Measurements from ENCODE around the gene SDHD. TPM values are rescaled to one million over a fixed set of nuclear protein-coding genes. Genes with fewer than 3 reads are reported as not detected.
A peak's percentile ranks its signal among the peaks of the same experiment; 100 is the strongest.
"Not testable (repeated sequence)": the region's sequence is repeated elsewhere in the genome, so short reads cannot be mapped to it uniquely, and the experiment has no call there.

Gene SDHD
- total RNA-seq, 1 experiment from 2014 or later: 79.6 TPM

DNA sequence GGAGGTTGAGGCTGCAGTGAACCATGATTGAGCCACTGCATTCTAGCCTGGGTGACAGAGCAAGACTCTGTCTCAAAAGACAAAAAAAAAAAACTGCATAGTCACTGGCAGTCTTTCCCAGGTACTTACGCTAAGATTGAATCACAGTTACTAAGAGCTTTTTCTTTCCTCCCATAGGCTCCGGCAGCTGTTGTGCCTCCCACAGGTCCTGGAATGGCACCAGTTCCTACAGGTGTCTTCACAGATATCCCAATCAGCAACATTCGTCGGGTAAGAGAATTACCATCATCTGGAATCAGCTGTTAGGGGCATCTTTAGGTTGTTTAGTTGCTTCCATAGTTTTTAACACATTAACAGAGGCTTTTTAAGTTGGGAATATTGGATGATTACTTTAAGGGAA, 41.7 kb upstream of the SDHD start:
- H4K5ac ChIP-seq (ENCODE audit: insufficient read length, low read depth, low read length): no peak overlapping the region
- no peak overlapping the region for H2AFZ ChIP-seq (ENCODE audit: low read length)
- Mint-ChIP-seq H3K36me3 (ENCODE audit: insufficient read depth in 1 of 3, low read depth in 3 of 3) (peaks cover 55 to 82% (median 82%) of the 10 kb centered on the region in 3 experiments), H3K27ac (0 out of 7 replicates have a peak overlapping the region, but pooled peaks of 1 of the 3 experiments have one; percentile 39), H3K9me3 (no peaks in the 10 kb centered on the region), H3K4me1 (no peaks in the 10 kb centered on the region), H3K27me3 (ENCODE audit: low read depth) (no peaks in the 10 kb centered on the region), H3K4me3 (no peak overlapping the region)
- DNase-seq: no peak
- H3K27me3 ChIP-seq (ENCODE audit: insufficient read depth, low read length): no peaks in the 10 kb centered on the region; the same call in 1 of the 2 replicates
- H3K23ac ChIP-seq (ENCODE audit: insufficient read length, low read depth, low read length): no peak overlapping the region
- no peak overlapping the region for H3K4me2 ChIP-seq (ENCODE audit: insufficient read depth, insufficient read length, low read length)
- H3K23me2 ChIP-seq (ENCODE audit: insufficient read length, low read depth, low read length, poor library complexity, severe bottlenecking): no peaks in the 10 kb centered on the region
- H2BK12ac ChIP-seq (ENCODE audit: insufficient read length, low read depth, low read length): no peak overlapping the region
- H2BK120ac ChIP-seq (ENCODE audit: low read depth, low read length, poor library complexity, severe bottlenecking): no peak overlapping the region
- H3T11ph ChIP-seq (ENCODE audit: low read length): no peak overlapping the region
- no peak overlapping the region for H3K18ac ChIP-seq (ENCODE audit: insufficient read length, low read depth, low read length)
- H3K9me3 ChIP-seq (ENCODE audit: control insufficient read depth, low read depth, low read length): no peaks in the 10 kb centered on the region
- no peak overlapping the region for H3K27ac ChIP-seq (ENCODE audit: insufficient read length, low read depth, low read length)
- H3K79me2 ChIP-seq (ENCODE audit: insufficient read depth, low read length): no peaks in the 10 kb centered on the region
- H3K4me1 ChIP-seq (ENCODE audit: insufficient read depth, low read length): no peaks in the 10 kb centered on the region
- H2BK5ac ChIP-seq (ENCODE audit: insufficient read length, low read length): no peak overlapping the region
- TF ChIP-seq, protein P1, sequence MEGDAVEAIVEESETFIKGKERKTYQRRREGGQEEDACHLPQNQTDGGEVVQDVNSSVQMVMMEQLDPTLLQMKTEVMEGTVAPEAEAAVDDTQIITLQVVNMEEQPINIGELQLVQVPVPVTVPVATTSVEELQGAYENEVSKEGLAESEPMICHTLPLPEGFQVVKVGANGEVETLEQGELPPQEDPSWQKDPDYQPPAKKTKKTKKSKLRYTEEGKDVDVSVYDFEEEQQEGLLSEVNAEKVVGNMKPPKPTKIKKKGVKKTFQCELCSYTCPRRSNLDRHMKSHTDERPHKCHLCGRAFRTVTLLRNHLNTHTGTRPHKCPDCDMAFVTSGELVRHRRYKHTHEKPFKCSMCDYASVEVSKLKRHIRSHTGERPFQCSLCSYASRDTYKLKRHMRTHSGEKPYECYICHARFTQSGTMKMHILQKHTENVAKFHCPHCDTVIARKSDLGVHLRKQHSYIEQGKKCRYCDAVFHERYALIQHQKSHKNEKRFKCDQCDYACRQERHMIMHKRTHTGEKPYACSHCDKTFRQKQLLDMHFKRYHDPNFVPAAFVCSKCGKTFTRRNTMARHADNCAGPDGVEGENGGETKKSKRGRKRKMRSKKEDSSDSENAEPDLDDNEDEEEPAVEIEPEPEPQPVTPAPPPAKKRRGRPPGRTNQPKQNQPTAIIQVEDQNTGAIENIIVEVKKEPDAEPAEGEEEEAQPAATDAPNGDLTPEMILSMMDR (conservative IDR thresholded peaks at IDR 0.05): no peak
- no peaks in the 10 kb centered on the region for H3K79me1 ChIP-seq (ENCODE audit: insufficient read depth, low read depth, low read length, poor library complexity, severe bottlenecking)
- no peak overlapping the region for H3K4ac ChIP-seq (ENCODE audit: low read depth, low read length)
- no peak overlapping the region for H2AK5ac ChIP-seq (ENCODE audit: insufficient read length, low read length)
- H2BK20ac ChIP-seq (ENCODE audit: low read depth, low read length, poor library complexity, severe bottlenecking): no peak overlapping the region
- no peaks in the 10 kb centered on the region for H4K20me1 ChIP-seq (ENCODE audit: control insufficient read depth, insufficient read depth, insufficient read length)
- no CpG with 5 or more reads among the region's 4 CpGs for WGBS (ENCODE audit: extremely low coverage, insufficient read length, low lambda C conversion rate)
- H4K91ac ChIP-seq (ENCODE audit: insufficient read length, low read depth, low read length): no peak overlapping the region
- no peak overlapping the region for H3K56ac ChIP-seq (ENCODE audit: insufficient read length, low read depth, low read length)
- no peak overlapping the region for H3K14ac ChIP-seq (ENCODE audit: insufficient read depth, low read length)
- no peak overlapping the region for H3K9ac ChIP-seq (ENCODE audit: extremely low read depth, insufficient read length, low read length)
- no peak overlapping the region for H2BK15ac ChIP-seq (ENCODE audit: low read depth, low read length)
- H4K8ac ChIP-seq (replicated peaks; ENCODE audit: insufficient read length, low read depth, low read length): no peak overlapping the region

DNA sequence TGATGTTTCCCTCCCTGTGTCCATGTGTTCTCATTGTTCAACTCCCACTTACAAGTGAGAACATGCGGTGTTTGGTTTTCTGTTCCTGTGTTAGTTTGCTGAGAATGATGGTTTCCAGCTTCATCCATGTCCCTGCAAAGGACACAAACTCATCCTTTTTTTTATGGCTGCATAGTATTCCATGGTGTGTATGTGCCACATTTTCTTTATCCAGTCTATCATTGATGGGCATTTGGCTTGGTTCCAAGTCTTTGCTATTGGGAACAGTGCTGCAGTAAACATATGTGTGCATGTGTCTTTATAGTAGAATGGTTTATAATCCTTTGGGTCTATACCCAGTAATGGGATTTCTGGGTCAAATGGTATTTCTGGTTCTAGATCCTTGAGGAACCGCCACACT, 40.0 kb upstream of the SDHD start:
- not testable (repeated sequence) for H3K18ac ChIP-seq (ENCODE audit: insufficient read length, low read depth, low read length); H3T11ph ChIP-seq (ENCODE audit: low read length); H3K9ac ChIP-seq (ENCODE audit: extremely low read depth, insufficient read length, low read length); H3K27ac Mint-ChIP-seq; H3K4ac ChIP-seq (ENCODE audit: low read depth, low read length); H3K79me2 ChIP-seq (ENCODE audit: insufficient read depth, low read length); H3K9me3 ChIP-seq (ENCODE audit: control insufficient read depth, low read depth, low read length); H2BK120ac ChIP-seq (ENCODE audit: low read depth, low read length, poor library complexity, severe bottlenecking); H2BK20ac ChIP-seq (ENCODE audit: low read depth, low read length, poor library complexity, severe bottlenecking); H4K91ac ChIP-seq (ENCODE audit: insufficient read length, low read depth, low read length); H3K9me3 Mint-ChIP-seq; H3K79me1 ChIP-seq (ENCODE audit: insufficient read depth, low read depth, low read length, poor library complexity, severe bottlenecking); H2BK15ac ChIP-seq (ENCODE audit: low read depth, low read length); H3K4me3 Mint-ChIP-seq; H2BK12ac ChIP-seq (ENCODE audit: insufficient read length, low read depth, low read length); H4K20me1 ChIP-seq (ENCODE audit: control insufficient read depth, insufficient read depth, insufficient read length); H2BK5ac ChIP-seq (ENCODE audit: insufficient read length, low read length); H2AK5ac ChIP-seq (ENCODE audit: insufficient read length, low read length); H3K23me2 ChIP-seq (ENCODE audit: insufficient read length, low read depth, low read length, poor library complexity, severe bottlenecking); H3K14ac ChIP-seq (ENCODE audit: insufficient read depth, low read length); H4K8ac ChIP-seq (replicated peaks; ENCODE audit: insufficient read length, low read depth, low read length); H3K4me1 Mint-ChIP-seq; H3K56ac ChIP-seq (ENCODE audit: insufficient read length, low read depth, low read length); H3K27ac ChIP-seq (ENCODE audit: insufficient read length, low read depth, low read length); H3K27me3 ChIP-seq (ENCODE audit: insufficient read depth, low read length); DNase-seq; H3K27me3 Mint-ChIP-seq (ENCODE audit: low read depth); H4K5ac ChIP-seq (ENCODE audit: insufficient read length, low read depth, low read length); H2AFZ ChIP-seq (ENCODE audit: low read length); H3K4me1 ChIP-seq (ENCODE audit: insufficient read depth, low read length); H3K23ac ChIP-seq (ENCODE audit: insufficient read length, low read depth, low read length); H3K4me2 ChIP-seq (ENCODE audit: insufficient read depth, insufficient read length, low read length)
- H3K36me3 Mint-ChIP-seq (ENCODE audit: insufficient read depth in 1 of 3, low read depth in 3 of 3): peaks cover 58 to 86% (median 82%) of the 10 kb centered on the region in 3 experiments
- WGBS (ENCODE audit: extremely low coverage, insufficient read length, low lambda C conversion rate): no CpG with 5 or more reads among the region's 2 CpGs
